Hepatocyte (in vitro differentiated cells): Measurements from ENCODE around the gene RASAL2. TPM values are rescaled to one million over a fixed set of nuclear protein-coding genes. Genes with fewer than 3 reads are reported as not detected.

ENCODE experiments used
- DNase-seq: peaks from one replicate; pipeline ENCODE4 v3.0.0-alpha.2; 2016; ENCODE audit warnings: low spot score
- H2AFZ ChIP-seq: fragments of 200-600 bp; sonication (generic); 2 replicates; pipeline ENCODE4 v1.6.0; 2016; ENCODE audit warnings: antibody characterized with exemption, mild to moderate bottlenecking
- H3K27ac ChIP-seq: fragments of 200-600 bp; sonication (generic); 2 replicates; pipeline ENCODE4 v1.5.1; 2016; ENCODE audit warnings: mild to moderate bottlenecking
- H3K27me3 ChIP-seq: fragments of 200-600 bp; sonication (generic); 2 replicates; pipeline ENCODE4 v1.6.1; 2016
- H3K36me3 ChIP-seq: fragments of 200-600 bp; sonication (generic); replicated peaks from 2 replicates; pipeline ENCODE4 v1.5.1; 2016; ENCODE audit warnings: low read depth; ENCODE audit not compliant: insufficient read depth
- H3K4me1 ChIP-seq: fragments of 200-600 bp; sonication (generic); 2 replicates; pipeline ENCODE4 v1.5.1; 2016; ENCODE audit warnings: mild to moderate bottlenecking, moderate library complexity; ENCODE audit not compliant: insufficient read depth
- H3K4me2 ChIP-seq: fragments of 200-600 bp; sonication (generic); 2 replicates; pipeline ENCODE4 v1.6.0; 2016
- H3K4me3 ChIP-seq: fragments of 200-600 bp; sonication (generic); 2 replicates; pipeline ENCODE4 v1.5.1; 2016; ENCODE audit warnings: mild to moderate bottlenecking
- H3K79me2 ChIP-seq: fragments of 200-600 bp; sonication (generic); 2 replicates; pipeline ENCODE4 v1.6.0; 2017; ENCODE audit warnings: mild to moderate bottlenecking
- H3K9me2 ChIP-seq: fragments of 200-600 bp; sonication (generic); replicated peaks from 2 replicates; pipeline ENCODE4 v1.6.0; 2017; ENCODE audit warnings: mild to moderate bottlenecking; ENCODE audit not compliant: insufficient read depth
- H3K9me3 ChIP-seq: fragments of 200-600 bp; sonication (generic); 2 replicates; pipeline ENCODE4 v1.5.1; 2016; ENCODE audit warnings: low read depth, mild to moderate bottlenecking
- H4K20me1 ChIP-seq: fragments of 200-600 bp; sonication (generic); 2 replicates; pipeline ENCODE4 v1.6.0; 2016; ENCODE audit warnings: mild to moderate bottlenecking; ENCODE audit not compliant: insufficient read depth, poor library complexity, severe bottlenecking
- EZH2 ChIP-seq: fragments of 200-600 bp; sonication (generic); IDR thresholded peaks from 2 replicates; pipeline ENCODE4 v1.6.1; 2016; ENCODE audit warnings: antibody characterized with exemption, mild to moderate bottlenecking, borderline replicate concordance
- EZH2phosphoT487 ChIP-seq: fragments of 200-600 bp; sonication (generic); IDR thresholded peaks from one replicate; pipeline ENCODE4 v1.6.1; 2018; ENCODE audit warnings: antibody characterized with exemption, mild to moderate bottlenecking, low read depth, moderate library complexity; ENCODE audit not compliant: unreplicated experiment, severe bottlenecking
- WGBS: methylation state at CpG from one replicate; pipeline ENCODE4 v1.1.6; 2016; ENCODE audit warnings: low lambda C conversion rate; ENCODE audit errors: missing lambda C conversion rate; 5-methylcytosine and 5-hydroxymethylcytosine counted together
- polyA plus RNA-seq: library from polyadenylated mRNA; unstranded; fragments of >200 nt; fragmentation: Nextera tagmentation; extraction: Ambion mirVana; gene quantifications from 2 replicates; pipeline ENCODE4 v1.2.1, GENCODE V29; 2016
- total RNA-seq: library from RNA; depleted of rRNA; stranded (reverse); fragments of >200 nt; gene quantifications from 2 replicates; pipeline ENCODE4 v1.2.3, GENCODE V29; 2014
- TF ChIP-seq, protein P1 (sequence below): fragments of 200-600 bp; sonication (generic); IDR thresholded peaks from 2 replicates; pipeline ENCODE4 v1.5.1; 2016; ENCODE audit warnings: antibody characterized with exemption, mild to moderate bottlenecking; ENCODE audit not compliant: poor library complexity

Gene RASAL2
- total and polyA plus RNA-seq, 2 experiments from 2014 or later, result 8.7 to 24.0 TPM

DNA sequence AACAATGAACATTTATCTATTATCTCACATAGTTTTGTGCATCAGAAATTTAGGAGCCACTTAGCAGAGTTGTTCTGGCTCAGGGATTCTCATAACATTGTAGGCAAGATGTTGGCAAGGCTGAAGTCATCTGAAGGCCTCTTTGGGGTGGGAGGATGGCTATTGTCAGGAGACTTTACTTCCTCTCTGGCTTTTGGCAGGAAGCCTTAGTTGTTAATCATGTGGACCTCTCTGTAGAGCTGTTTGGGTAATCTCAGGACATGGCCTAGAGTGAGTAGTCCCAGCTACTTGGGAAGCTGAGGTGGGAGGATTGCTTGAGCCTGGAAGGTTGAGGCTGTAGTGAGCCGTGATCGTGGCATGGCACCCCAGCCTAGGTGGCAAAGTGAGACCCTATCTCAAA is 40.2 kb downstream of the RASAL2 start:
- Histone ChIP-seq H3K27me3 (no peaks in the 10 kb centered on the region), H3K27ac (no peak overlapping the region), H3K4me2 (no peak overlapping the region), H4K20me1 (no peaks in the 10 kb centered on the region), H3K36me3 (no peaks in the 10 kb centered on the region), H2AFZ (no peak overlapping the region), H3K9me2 (no peaks in the 10 kb centered on the region), H3K79me2 (peaks cover 67% of the 10 kb centered on the region), H3K9me3 (no peaks in the 10 kb centered on the region), H3K4me1 (no peaks in the 10 kb centered on the region), H3K4me3 (no peak overlapping the region)
- no peak for DNase-seq
- TF ChIP-seq, protein P1, sequence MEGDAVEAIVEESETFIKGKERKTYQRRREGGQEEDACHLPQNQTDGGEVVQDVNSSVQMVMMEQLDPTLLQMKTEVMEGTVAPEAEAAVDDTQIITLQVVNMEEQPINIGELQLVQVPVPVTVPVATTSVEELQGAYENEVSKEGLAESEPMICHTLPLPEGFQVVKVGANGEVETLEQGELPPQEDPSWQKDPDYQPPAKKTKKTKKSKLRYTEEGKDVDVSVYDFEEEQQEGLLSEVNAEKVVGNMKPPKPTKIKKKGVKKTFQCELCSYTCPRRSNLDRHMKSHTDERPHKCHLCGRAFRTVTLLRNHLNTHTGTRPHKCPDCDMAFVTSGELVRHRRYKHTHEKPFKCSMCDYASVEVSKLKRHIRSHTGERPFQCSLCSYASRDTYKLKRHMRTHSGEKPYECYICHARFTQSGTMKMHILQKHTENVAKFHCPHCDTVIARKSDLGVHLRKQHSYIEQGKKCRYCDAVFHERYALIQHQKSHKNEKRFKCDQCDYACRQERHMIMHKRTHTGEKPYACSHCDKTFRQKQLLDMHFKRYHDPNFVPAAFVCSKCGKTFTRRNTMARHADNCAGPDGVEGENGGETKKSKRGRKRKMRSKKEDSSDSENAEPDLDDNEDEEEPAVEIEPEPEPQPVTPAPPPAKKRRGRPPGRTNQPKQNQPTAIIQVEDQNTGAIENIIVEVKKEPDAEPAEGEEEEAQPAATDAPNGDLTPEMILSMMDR, result no peak
- TF ChIP-seq EZH2 (no peak), EZH2phosphoT487 (no peak)
- WGBS, result 93% methylated on average over 2 of the region's 2 CpGs

DNA sequence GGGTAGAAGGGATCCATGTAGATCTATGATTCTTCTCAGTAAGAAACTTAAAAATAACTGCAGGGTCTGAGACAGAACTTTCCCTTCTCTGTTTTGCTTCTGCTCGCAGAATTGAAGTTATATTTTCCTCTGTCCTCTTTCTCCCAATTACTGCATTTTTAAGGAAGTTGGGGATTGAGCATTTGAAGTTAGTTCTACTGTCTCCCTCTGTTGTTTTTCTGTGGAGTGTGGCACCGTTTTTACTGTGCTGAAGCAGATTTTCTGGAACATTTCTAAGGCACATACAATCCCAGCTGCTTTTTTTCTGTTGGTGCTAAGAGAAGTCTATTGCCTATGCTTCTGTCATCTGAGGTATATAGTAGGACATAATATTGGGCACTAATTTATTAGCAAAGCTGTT is 43.3 kb downstream of the RASAL2 start:
- no peak for DNase-seq
- WGBS, result 76% methylated on average over 2 of the region's 2 CpGs
- H3K4me2 ChIP-seq, result no peak overlapping the region
- H3K79me2 ChIP-seq, result peaks cover 58% of the 10 kb centered on the region
- H3K27ac ChIP-seq, result no peak overlapping the region
- no peak overlapping the region for H3K4me3 ChIP-seq
- H3K9me2 ChIP-seq, result no peaks in the 10 kb centered on the region
- no peaks in the 10 kb centered on the region for H3K27me3 ChIP-seq
- H2AFZ ChIP-seq, result no peak overlapping the region
- H3K9me3 ChIP-seq, result no peaks in the 10 kb centered on the region
- H4K20me1 ChIP-seq, result no peaks in the 10 kb centered on the region
- TF ChIP-seq EZH2phosphoT487 (no peak), EZH2 (no peak)
- TF ChIP-seq, protein P1, result no peak
- H3K36me3 ChIP-seq, result no peaks in the 10 kb centered on the region
- no peaks in the 10 kb centered on the region for H3K4me1 ChIP-seq

DNA sequence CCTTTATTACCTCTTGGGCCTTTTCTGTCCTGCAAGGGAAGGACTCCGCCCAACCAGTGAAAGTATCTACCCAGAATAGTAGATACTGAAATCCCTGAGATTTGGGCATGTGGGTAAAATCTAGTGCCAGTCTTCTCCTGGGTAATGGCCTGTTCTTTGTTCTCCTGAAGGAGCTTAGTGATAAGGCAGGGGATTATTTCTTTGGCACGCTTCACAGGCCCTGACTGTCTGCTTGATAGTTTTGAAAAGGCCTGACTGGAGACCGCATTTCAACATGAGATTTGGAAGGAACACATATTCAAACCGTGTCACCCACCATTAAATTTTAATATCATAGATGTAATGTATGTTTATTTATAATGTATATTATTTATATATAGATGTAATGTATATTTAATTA is 48.9 kb downstream of the RASAL2 start:
- H3K9me2 ChIP-seq, result no peaks in the 10 kb centered on the region
- no peak for TF ChIP-seq EZH2
- no peak for TF ChIP-seq EZH2phosphoT487
- TF ChIP-seq, protein P1, result no peak
- no peak overlapping the region for H3K27ac ChIP-seq
- H2AFZ ChIP-seq, result no peak overlapping the region
- H3K4me3 ChIP-seq, result no peak overlapping the region
- no peaks in the 10 kb centered on the region for H4K20me1 ChIP-seq
- DNase-seq, result no peak
- H3K9me3 ChIP-seq, result no peaks in the 10 kb centered on the region
- H3K27me3 ChIP-seq, result no peaks in the 10 kb centered on the region
- H3K4me2 ChIP-seq, result no peak overlapping the region
- no peaks in the 10 kb centered on the region for H3K36me3 ChIP-seq
- H3K4me1 ChIP-seq, result peaks cover 5% of the 10 kb centered on the region
- peaks cover 57% of the 10 kb centered on the region for H3K79me2 ChIP-seq
- WGBS, result 87% methylated on average over 4 of the region's 4 CpGs
